GM19455 (cell line): ENCODE data around the gene COPZ2.
"Not testable (repeated sequence)": the region's sequence is repeated elsewhere in the genome, so short reads cannot be mapped to it uniquely, and the experiment has no call there.

Experiments
- ATAC-seq: cut with Tn5 transposase; IDR thresholded peaks from one replicate; pipeline ENCODE4 v1.9.1; 2021; ENCODE audit not compliant: unreplicated experiment

COPZ2 gene

GRCh38 chr17:48037036-48037837, at the start of gene COPZ2:
Gene COPZ2, minus strand, starts transcription at chr17:48037797. Its CDS starts 20 bp downstream, at chr17:48037777.
- ATAC-seq: no peak

- no peak for ATAC-seq
Observed at GRCh38 chr17:48084932-48085331, 47.3 kb upstream of the COPZ2 start.

- ATAC-seq: no peak
Observed at GRCh38 chr17:48081858-48082257, 44.3 kb upstream of the COPZ2 start.

GRCh38 chr17:48077152-48077551, 39.6 kb upstream of the COPZ2 start:
- ATAC-seq: not testable (repeated sequence)

- ATAC-seq: no peak
Observed at GRCh38 chr17:48074322-48075081, 36.9 kb upstream of the COPZ2 start.

- not testable (repeated sequence) for ATAC-seq
Observed at GRCh38 chr17:48073566-48074094, 36.0 kb upstream of the COPZ2 start.

GRCh38 chr17:48072811-48073210, 35.2 kb upstream of the COPZ2 start:
- not testable (repeated sequence) for ATAC-seq

- ATAC-seq: no peak
Observed at GRCh38 chr17:48071654-48072053, 34.1 kb upstream of the COPZ2 start.

GRCh38 chr17:48070195-48070594, 32.6 kb upstream of the COPZ2 start:
- ATAC-seq: no peak

- no peak for ATAC-seq
Observed at GRCh38 chr17:48068491-48068961, 30.9 kb upstream of the COPZ2 start.

- ATAC-seq: not testable (repeated sequence)
Observed at GRCh38 chr17:48067808-48068207, 30.2 kb upstream of the COPZ2 start.

GRCh38 chr17:48067245-48067644, 29.6 kb upstream of the COPZ2 start:
- ATAC-seq: no peak

- no peak for ATAC-seq
Observed at GRCh38 chr17:48066656-48067055, 29.1 kb upstream of the COPZ2 start.

GRCh38 chr17:48066192-48066591, 28.6 kb upstream of the COPZ2 start:
- ATAC-seq: no peak

GRCh38 chr17:48064638-48065037, 27.0 kb upstream of the COPZ2 start:
- ATAC-seq: no peak

- ATAC-seq: no peak
Observed at GRCh38 chr17:48062273-48062672, 24.7 kb upstream of the COPZ2 start.

- ATAC-seq: no peak
Observed at GRCh38 chr17:48060249-48060648, 22.7 kb upstream of the COPZ2 start.

- ATAC-seq: no peak
Observed at GRCh38 chr17:48059125-48059668, 21.6 kb upstream of the COPZ2 start.

- ATAC-seq: no peak
Observed at GRCh38 chr17:48058393-48059124, 21.0 kb upstream of the COPZ2 start.

GRCh38 chr17:48057626-48058025, 20.0 kb upstream of the COPZ2 start:
- ATAC-seq: no peak

GRCh38 chr17:48056879-48057278, 19.3 kb upstream of the COPZ2 start:
- no peak for ATAC-seq
